Vagina (tissue), 2 donors: Measurements from ENCODE around the gene IGLON5.

Experiments used
- POLR2A ChIP-seq, 2 donors: fragments of 450-650 bp; IDR thresholded peaks; one replicate each; pipeline ENCODE4 v1.6.1; 2017; ENCODE audit warnings: antibody characterized with exemption in 2 of 2, mild to moderate bottlenecking in 2 of 2, moderate library complexity in 2 of 2
- POLR2AphosphoS5 ChIP-seq, 2 donors: sonication (generic); formaldehyde crosslinking; IDR thresholded peaks; one replicate each; pipeline ENCODE4 v1.9.0; 2017; ENCODE audit warnings: antibody characterized with exemption in 2 of 2, mild to moderate bottlenecking in 2 of 2, low read depth in 1 of 2; ENCODE audit not compliant: insufficient read depth in 1 of 2
- TF ChIP-seq, protein P1 (sequence below), 3 experiments: fragments of 450-650 bp in 2 of 3; fragments of 200-600 bp in 1 of 3; sonication (generic) in 1 of 3; IDR thresholded peaks; one replicate each; pipeline ENCODE4 v1.5.1; 2017 to 2019; ENCODE audit warnings: antibody characterized with exemption in 3 of 3, mild to moderate bottlenecking in 2 of 3, moderate library complexity in 2 of 3

DNA sequence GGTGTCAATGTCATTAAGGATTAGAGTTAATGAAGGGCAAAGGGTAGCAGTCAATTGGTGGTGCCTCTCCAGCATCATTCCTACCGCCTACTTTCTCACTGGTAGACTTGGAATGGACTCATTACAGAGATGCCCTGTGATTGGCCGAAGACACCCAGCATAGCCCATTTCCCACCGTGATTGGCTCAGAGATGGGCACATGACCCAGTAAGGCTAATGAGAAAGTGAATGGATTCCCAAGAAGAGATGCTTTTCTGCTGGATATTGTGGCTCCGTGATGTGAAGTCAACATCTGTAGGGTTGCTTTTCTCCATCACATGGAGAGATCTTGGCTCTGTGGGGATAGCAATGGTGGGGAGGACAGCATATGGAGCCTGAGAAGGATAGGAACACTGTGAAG lies 18.9 kb downstream of the IGLON5 start:
- TF ChIP-seq POLR2A (IDR thresholded peaks at IDR 0.05) (no peak), POLR2AphosphoS5 (IDR thresholded peaks at IDR 0.05; ENCODE audit: insufficient read depth in 1 of 2, low read depth in 1 of 2) (no peak)
- TF ChIP-seq, protein P1, sequence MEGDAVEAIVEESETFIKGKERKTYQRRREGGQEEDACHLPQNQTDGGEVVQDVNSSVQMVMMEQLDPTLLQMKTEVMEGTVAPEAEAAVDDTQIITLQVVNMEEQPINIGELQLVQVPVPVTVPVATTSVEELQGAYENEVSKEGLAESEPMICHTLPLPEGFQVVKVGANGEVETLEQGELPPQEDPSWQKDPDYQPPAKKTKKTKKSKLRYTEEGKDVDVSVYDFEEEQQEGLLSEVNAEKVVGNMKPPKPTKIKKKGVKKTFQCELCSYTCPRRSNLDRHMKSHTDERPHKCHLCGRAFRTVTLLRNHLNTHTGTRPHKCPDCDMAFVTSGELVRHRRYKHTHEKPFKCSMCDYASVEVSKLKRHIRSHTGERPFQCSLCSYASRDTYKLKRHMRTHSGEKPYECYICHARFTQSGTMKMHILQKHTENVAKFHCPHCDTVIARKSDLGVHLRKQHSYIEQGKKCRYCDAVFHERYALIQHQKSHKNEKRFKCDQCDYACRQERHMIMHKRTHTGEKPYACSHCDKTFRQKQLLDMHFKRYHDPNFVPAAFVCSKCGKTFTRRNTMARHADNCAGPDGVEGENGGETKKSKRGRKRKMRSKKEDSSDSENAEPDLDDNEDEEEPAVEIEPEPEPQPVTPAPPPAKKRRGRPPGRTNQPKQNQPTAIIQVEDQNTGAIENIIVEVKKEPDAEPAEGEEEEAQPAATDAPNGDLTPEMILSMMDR (IDR thresholded peaks at IDR 0.05): no peak
